B cell (primary cell): Measurements from ENCODE around the gene ZNF184. TPM values are rescaled to one million over a fixed set of nuclear protein-coding genes. Genes with fewer than 3 reads are reported as not detected.

Source experiments
- ATAC-seq: fragments of 200-7000 bp; cut with Tn5 transposase; one replicate; pipeline ENCODE4 v1.10.0; 2021; ENCODE audit warnings: low read depth, mild to moderate bottlenecking, moderate number of reproducible peaks, moderate library complexity
- CTCF ChIA-PET: fragments of 350-600 bp; sonication (Branson Sonifier 250); formaldehyde crosslinking; loops from one replicate; lab custom pipeline; 2021; ENCODE audit warnings: antibody characterized with exemption, inconsistent platforms; lab: Charles Lee
- POLR2A ChIA-PET: fragments of 350-600 bp; sonication (Branson Sonifier 250); formaldehyde crosslinking; loops from one replicate; lab custom pipeline; 2021; ENCODE audit warnings: antibody characterized with exemption; lab: Charles Lee
- DNase-seq: peaks from one replicate; pipeline ENCODE4 v3.0.0; 2013
- H2AFZ ChIP-seq: 2 replicates; pipeline ENCODE4 v1.6.1; 2012; ENCODE audit warnings: mild to moderate bottlenecking, low read depth, low read length; ENCODE audit not compliant: insufficient read depth, poor library complexity, severe bottlenecking
- H3K27ac ChIP-seq, 2 donors: 1 replicate in 1 of 2; 2 replicates in 1 of 2; pipeline ENCODE4 v1.5.1; 2012 to 2013; ENCODE audit warnings: low read length in 2 of 2, mild to moderate bottlenecking in 2 of 2, moderate library complexity in 1 of 2
- H3K27me3 ChIP-seq, 4 experiments: fragments of 200-600 bp in 1 of 4; sonication (generic) in 1 of 4; replicated peaks in 1 of 4; 1 replicate in 2 of 4; 2 replicates in 2 of 4; pipeline versions ENCODE4 v1.6.1 to v1.7.0; 2013 to 2016; ENCODE audit warnings: low read length in 3 of 4, mild to moderate bottlenecking in 2 of 4, mixed read lengths in 1 of 4, moderate library complexity in 1 of 4; ENCODE audit not compliant: insufficient read depth in 4 of 4, control insufficient read depth in 3 of 4; ENCODE audit errors: control extremely low read depth in 1 of 4
- H3K36me3 ChIP-seq, 2 experiments: replicated peaks in 1 of 2; 1 replicate in 1 of 2; 2 replicates in 1 of 2; pipeline versions ENCODE4 v1.6.1 to v1.7.1; 2013; ENCODE audit warnings: low read length in 1 of 2; ENCODE audit not compliant: insufficient read depth in 2 of 2, control insufficient read depth in 1 of 2; ENCODE audit errors: control extremely low read depth in 1 of 2, extremely low read depth in 1 of 2
- H3K4me1 ChIP-seq, 2 donors: fragments of 200-600 bp in 1 of 2; sonication (generic) in 1 of 2; 1 replicate in 1 of 2; 2 replicates in 1 of 2; pipeline versions ENCODE4 v1.5.1 to v1.6.1; 2013 to 2017; ENCODE audit warnings: low read length in 2 of 2; ENCODE audit not compliant: control insufficient read depth in 2 of 2, insufficient read depth in 2 of 2
- H3K4me2 ChIP-seq: replicated peaks from 2 replicates; pipeline ENCODE3; 2012; ENCODE audit warnings: mild to moderate bottlenecking, low read depth, low read length; ENCODE audit not compliant: poor library complexity, severe bottlenecking
- H3K4me3 ChIP-seq, 5 experiments: fragments of 200-600 bp in 1 of 5; sonication (generic) in 1 of 5; 1 replicate in 3 of 5; 2 replicates in 2 of 5; pipeline versions ENCODE4 v1.5.1 to v1.7.0; 2011 to 2016; ENCODE audit warnings: low read length in 4 of 5, mild to moderate bottlenecking in 4 of 5, low read depth in 2 of 5, control low read depth in 1 of 5, moderate library complexity in 1 of 5; ENCODE audit not compliant: insufficient read depth in 1 of 5; ENCODE audit errors: control extremely low read depth in 1 of 5, extremely low read depth in 1 of 5
- H3K79me2 ChIP-seq: fragments of 200-600 bp; sonication (generic); one replicate; pipeline ENCODE4 v1.6.0; 2016; ENCODE audit warnings: low read length; ENCODE audit not compliant: control insufficient read depth, insufficient read depth
- H3K9ac ChIP-seq: fragments of 200-600 bp; sonication (generic); 2 replicates; pipeline ENCODE4 v1.6.1; 2017; ENCODE audit warnings: mild to moderate bottlenecking, low read length, moderate library complexity
- H3K9me3 ChIP-seq, 3 donors: one replicate each; pipeline versions ENCODE4 v1.6.1 to v1.7.1; 2013; ENCODE audit warnings: low read length in 2 of 3; ENCODE audit not compliant: control insufficient read depth in 2 of 3, insufficient read depth in 1 of 3; ENCODE audit errors: control extremely low read depth in 1 of 3
- H4K20me1 ChIP-seq: 2 replicates; pipeline ENCODE4 v1.6.0; 2012; ENCODE audit warnings: mild to moderate bottlenecking, low read length; ENCODE audit not compliant: insufficient read depth, control insufficient read depth, poor library complexity, severe bottlenecking
- H3K27ac Mint-ChIP-seq: one replicate; pipeline ENCODE4 v1.8.0; 2021; ENCODE audit warnings: mixed read lengths
- H3K27me3 Mint-ChIP-seq: one replicate; pipeline ENCODE4 v1.8.0; 2021; ENCODE audit warnings: mixed read lengths
- H3K4me1 Mint-ChIP-seq: one replicate; pipeline ENCODE4 v1.8.0; 2021; ENCODE audit warnings: mixed read lengths
- H3K4me3 Mint-ChIP-seq: one replicate; pipeline ENCODE4 v1.8.0; 2021; ENCODE audit warnings: mixed read lengths
- H3K9me3 Mint-ChIP-seq: one replicate; pipeline ENCODE4 v1.8.0; 2022; ENCODE audit warnings: mixed read lengths; ENCODE audit not compliant: insufficient read depth
- CTCF ChIP-seq: fragments of 200-600 bp; IDR thresholded peaks from one replicate; pipeline ENCODE4 v1.8.0; 2022; ENCODE audit warnings: antibody characterized with exemption, mild to moderate bottlenecking
- EZH2 ChIP-seq: IDR thresholded peaks from 2 replicates; pipeline ENCODE4 v1.6.1; 2012; ENCODE audit warnings: borderline replicate concordance, low read depth, mild to moderate bottlenecking, moderate library complexity, low read length; ENCODE audit not compliant: insufficient read depth, poor library complexity, severe bottlenecking
- WGBS: methylation state at CpG from one replicate; pipeline ENCODE4 v1.1.5; 2013; ENCODE audit warnings: missing lambda C conversion rate; ENCODE audit not compliant: insufficient coverage; 5-methylcytosine and 5-hydroxymethylcytosine counted together
- intact Hi-C: fragments of 100-400 bp; cut with micrococcal nuclease; formaldehyde crosslinking; loops from one replicate; pipeline ENCODE4 v1.10.0; 2022
- polyA plus RNA-seq: library from polyadenylated mRNA; depleted of rRNA; stranded (reverse); fragments of >200 nt; gene quantifications from 2 replicates; pipeline ENCODE4 v1.2.3, GENCODE V29; 2012
- total RNA-seq, 2 donors: library from RNA; stranded (reverse); fragments of 120-200 nt in 1 of 2; gene quantifications; 1 replicate in 1 of 2; 2 replicates in 1 of 2; pipeline versions ENCODE4 v1.2.3 to v1.2.4, GENCODE V29; 2013 to 2022

Gene ZNF184
- total and polyA plus RNA-seq, 2 donors (not counting 1 experiment from before 2014, with no cell fraction given): 3.7 to 11.8 TPM

- peaks cover 8 to 16% of the 10 kb centered on the region in 2 donors for H3K4me1 ChIP-seq
- no peaks in the 10 kb centered on the region for H3K27me3 Mint-ChIP-seq
- H3K9me3 ChIP-seq: no peaks in the 10 kb centered on the region
- CTCF ChIA-PET: interaction anchor here (0.6 to 1.0 kb wide), 2 partner anchors 312 to 324 kb away, joined by 3 read pairs; a partner anchor contains a TSS
- TF ChIP-seq CTCF (no peak), EZH2 (no peak)
- H3K4me3 ChIP-seq: peak overlapping the region in 3 of 5 experiments; percentile 75 to 90 (median 76)
- H3K27ac Mint-ChIP-seq: peak overlapping the region; percentile 3
- no CpG with 5 or more reads among the region's 6 CpGs for WGBS
- intact Hi-C loops: loop anchor here (1.0 to 10.0 kb wide), 9 partner anchors 83 to 1363 kb away; partner anchors contain the start of genes ZNF391 and ZSCAN12
- peaks cover 9% of the 10 kb centered on the region for H3K79me2 ChIP-seq
- H3K27me3 ChIP-seq: no peaks in the 10 kb centered on the region
- H3K9ac ChIP-seq: peak overlapping the region; percentile 89
- H3K27ac ChIP-seq: peak overlapping the region in 1 of 2 donors; percentile 97
- peak overlapping the region; percentile 100 for H3K4me3 Mint-ChIP-seq
- POLR2A ChIA-PET: no interaction called here
- H3K4me2 ChIP-seq: peak overlapping the region; percentile 79
- DNase-seq: no peak
- no peaks in the 10 kb centered on the region for H3K9me3 Mint-ChIP-seq
- H3K4me1 Mint-ChIP-seq: peaks cover 43% of the 10 kb centered on the region
- H2AFZ ChIP-seq: peak overlapping the region; percentile 78
- no peak for ATAC-seq
- peaks cover 5 to 23% of the 10 kb centered on the region in 2 experiments for H3K36me3 ChIP-seq
- H4K20me1 ChIP-seq: no peaks in the 10 kb centered on the region
Observed at GRCh38 chr6:27471365-27472115, 1.4 kb downstream of the ZNF184 start.

- no peak for ATAC-seq
- ChIA-PET CTCF (interaction anchor here (0.6 to 1.2 kb wide), 4 partner anchors 32 to 1217 kb away, joined by 3 to 4 read pairs (median 3); no protein-coding TSS in a partner anchor), POLR2A (no interaction called here)
- 100% methylated on average over 2 of the region's 2 CpGs for WGBS
- H3K9me3 ChIP-seq: no peaks in the 10 kb centered on the region
- no peak for TF ChIP-seq CTCF
- no peak for TF ChIP-seq EZH2
- H3K4me1 ChIP-seq: peaks cover 8 to 16% of the 10 kb centered on the region in 2 donors
- no peak overlapping the region for H3K9ac ChIP-seq
- no peak overlapping the region for H3K4me3 ChIP-seq
- intact Hi-C loops: loop anchor here (5.0 to 10.0 kb wide), 7 partner anchors 283 to 1365 kb away; partner anchors contain the start of gene ZSCAN12
- Mint-ChIP-seq H3K27ac (no peak overlapping the region), H3K27me3 (no peaks in the 10 kb centered on the region), H3K4me3 (no peak overlapping the region), H3K4me1 (peaks cover 43% of the 10 kb centered on the region), H3K9me3 (no peaks in the 10 kb centered on the region)
- no peak overlapping the region for H3K27ac ChIP-seq
- H4K20me1 ChIP-seq: no peaks in the 10 kb centered on the region
- no peaks in the 10 kb centered on the region for H3K27me3 ChIP-seq
- H3K36me3 ChIP-seq: peaks cover 13 to 27% of the 10 kb centered on the region in 2 experiments
- no peak overlapping the region for H3K4me2 ChIP-seq
- H3K79me2 ChIP-seq: peaks cover 9% of the 10 kb centered on the region
- H2AFZ ChIP-seq: no peak overlapping the region
- no peak for DNase-seq
Observed at GRCh38 chr6:27470023-27470422, 2.9 kb downstream of the ZNF184 start.
